Subcutaneous abdominal adipose tissue (tissue), 5 donors: ENCODE measurements around the gene WDR37.

ENCODE experiments used
- H3K27ac ChIP-seq: one replicate; pipeline ENCODE4 v1.7.0; 2013; ENCODE audit warnings: low read depth, mild to moderate bottlenecking, inconsistent platforms, low read length, moderate library complexity
- H3K27me3 ChIP-seq, 5 donors: one replicate each; pipeline ENCODE4 v1.7.0; 2013; ENCODE audit warnings: low read length in 5 of 5, inconsistent platforms in 1 of 5; ENCODE audit not compliant: control insufficient read depth in 5 of 5, insufficient read depth in 4 of 5
- H3K36me3 ChIP-seq, 5 donors: one replicate each; pipeline ENCODE4 v1.7.0; 2013; ENCODE audit warnings: low read length in 5 of 5; ENCODE audit not compliant: control insufficient read depth in 5 of 5, insufficient read depth in 5 of 5
- H3K4me1 ChIP-seq, 5 donors: one replicate each; pipeline ENCODE4 v1.7.0; 2013; ENCODE audit warnings: low read length in 5 of 5, mild to moderate bottlenecking in 3 of 5, moderate library complexity in 1 of 5; ENCODE audit not compliant: control insufficient read depth in 5 of 5, insufficient read depth in 5 of 5
- H3K4me3 ChIP-seq, 5 donors: one replicate each; pipeline ENCODE4 v1.7.0; 2013; ENCODE audit warnings: low read length in 5 of 5, low read depth in 1 of 5
- H3K9ac ChIP-seq, 5 donors: one replicate each; pipeline ENCODE4 v1.7.0; 2013; ENCODE audit warnings: low read length in 5 of 5, mild to moderate bottlenecking in 4 of 5, moderate library complexity in 3 of 5
- H3K9me3 ChIP-seq, 5 donors: one replicate each; pipeline ENCODE4 v1.7.0; 2013; ENCODE audit warnings: low read length in 5 of 5; ENCODE audit not compliant: control insufficient read depth in 5 of 5
- donor health status: healthy.
- donor health status: healthy.
- donor health status: healthy.
- donor health status: healthy.
- donor health status: healthy.

WDR37 gene

GRCh38 chr10:1097436-1097835, 41.3 kb downstream of the WDR37 start:
- Histone ChIP-seq H3K4me1 (peaks cover 0 to 7% (median 0%) of the 10 kb centered on the region in 5 donors), H3K36me3 (peaks cover 16 to 91% (median 81%) of the 10 kb centered on the region in 5 donors)

DNA sequence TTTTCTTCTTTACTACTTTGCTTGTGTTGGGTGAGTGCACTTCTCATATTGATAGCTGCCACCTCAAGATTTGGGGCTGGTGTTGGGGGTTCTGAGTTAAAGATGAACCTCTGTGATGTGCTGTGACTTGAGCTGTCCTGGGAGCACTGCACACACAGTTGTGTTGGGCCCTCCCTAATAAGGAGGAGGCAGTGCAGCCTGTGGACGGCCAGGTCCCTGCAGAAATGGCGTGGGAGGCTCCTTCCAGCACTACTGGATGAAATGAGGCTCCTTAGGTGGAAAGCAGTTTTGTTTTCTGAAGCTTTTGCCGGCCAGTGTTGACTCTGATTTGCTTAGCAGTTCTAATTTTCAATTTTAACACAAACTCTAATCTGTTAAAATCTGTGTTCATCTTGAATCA, 44.0 kb downstream of the WDR37 start:
- Histone ChIP-seq H3K9me3 (peaks cover 0 to 3% (median 0%) of the 10 kb centered on the region in 5 donors), H3K27ac (no peak overlapping the region), H3K4me3 (no peak overlapping the region), H3K9ac (no peak overlapping the region), H3K4me1 (peaks cover 0 to 7% (median 0%) of the 10 kb centered on the region in 5 donors), H3K36me3 (peaks cover 8 to 96% (median 86%) of the 10 kb centered on the region in 5 donors), H3K27me3 (no peaks in the 10 kb centered on the region)

More at GRCh38 chr10:1097436-1097835, 41.3 kb downstream of the WDR37 start:
- Histone ChIP-seq H3K27me3 (no peaks in the 10 kb centered on the region), H3K9ac (no peak overlapping the region), H3K27ac (no peak overlapping the region), H3K4me3 (no peak overlapping the region), H3K9me3 (peaks cover 0 to 3% (median 0%) of the 10 kb centered on the region in 5 donors)

- Histone ChIP-seq H3K36me3 (peaks cover 9 to 96% (median 85%) of the 10 kb centered on the region in 5 donors), H3K27ac (no peak overlapping the region), H3K9me3 (peaks cover 0 to 3% (median 0%) of the 10 kb centered on the region in 5 donors), H3K4me1 (peaks cover 0 to 7% (median 0%) of the 10 kb centered on the region in 5 donors), H3K9ac (no peak overlapping the region), H3K27me3 (no peaks in the 10 kb centered on the region), H3K4me3 (no peak overlapping the region)
These were observed 44.6 kb downstream of the WDR37 start for GRCh38 chr10:1100691-1101368.

DNA sequence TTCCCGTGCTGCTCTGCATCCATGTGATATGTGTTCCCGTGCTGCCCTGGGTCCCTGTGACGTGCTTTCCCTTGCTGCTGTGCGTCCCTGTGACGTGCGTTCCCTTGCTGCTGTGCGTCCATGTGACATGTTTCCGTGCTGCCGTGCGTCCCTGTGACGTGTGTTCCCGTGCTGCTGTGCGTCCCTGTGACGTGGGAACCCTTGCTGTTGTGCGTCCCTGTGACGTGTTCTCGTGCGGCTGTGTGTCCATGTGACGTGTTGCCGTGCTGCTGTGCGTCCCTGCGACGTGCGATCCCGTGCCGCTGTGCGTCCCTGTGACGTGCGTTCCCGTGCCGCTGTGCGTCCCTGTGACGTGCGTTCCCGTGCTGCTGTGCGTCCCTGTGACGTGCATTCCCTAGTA, 45.8 kb downstream of the WDR37 start:
- H3K9me3 ChIP-seq: peaks cover 0 to 3% (median 0%) of the 10 kb centered on the region in 5 donors
- no peak overlapping the region for H3K9ac ChIP-seq
- H3K27me3 ChIP-seq: no peaks in the 10 kb centered on the region
- no peak overlapping the region for H3K4me3 ChIP-seq
- H3K27ac ChIP-seq: no peak overlapping the region
- H3K36me3 ChIP-seq: peaks cover 9 to 96% (median 83%) of the 10 kb centered on the region in 5 donors
- H3K4me1 ChIP-seq: peaks cover 0 to 7% (median 0%) of the 10 kb centered on the region in 5 donors

DNA sequence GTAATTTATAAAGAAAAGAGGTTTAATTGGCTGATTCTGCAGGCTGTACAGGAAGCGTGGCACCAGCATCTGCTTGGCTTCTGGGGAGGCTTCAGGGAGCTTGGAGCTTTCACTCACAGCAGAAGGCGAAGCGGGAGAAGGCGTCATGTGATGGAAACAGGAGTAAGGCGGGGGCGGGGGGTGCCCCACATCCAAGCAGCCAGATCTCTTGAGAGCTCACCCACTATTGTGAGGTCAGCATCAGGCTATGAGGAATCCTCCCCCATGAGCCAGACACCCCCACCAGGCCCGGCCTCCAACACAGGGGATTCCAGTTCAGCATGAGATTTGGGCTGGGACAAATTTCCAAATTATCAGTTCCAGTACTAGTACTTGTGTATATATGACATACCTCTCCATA, 46.2 kb downstream of the WDR37 start:
- H3K36me3 ChIP-seq: peaks cover 10 to 96% (median 83%) of the 10 kb centered on the region in 5 donors

GRCh38 chr10:1102831-1103230, 46.6 kb downstream of the WDR37 start:
- Histone ChIP-seq H3K36me3 (peaks cover 14 to 96% (median 83%) of the 10 kb centered on the region in 5 donors), H3K9ac (no peak overlapping the region), H3K9me3 (peaks cover 0 to 3% (median 0%) of the 10 kb centered on the region in 5 donors), H3K4me1 (peaks cover 0 to 7% (median 0%) of the 10 kb centered on the region in 5 donors), H3K27ac (no peak overlapping the region), H3K27me3 (no peaks in the 10 kb centered on the region), H3K4me3 (no peak overlapping the region)

More for the DNA sequence above, 46.2 kb downstream of the WDR37 start:
- Histone ChIP-seq H3K27me3 (no peaks in the 10 kb centered on the region), H3K4me1 (peaks cover 0 to 7% (median 0%) of the 10 kb centered on the region in 5 donors), H3K9me3 (peaks cover 0 to 3% (median 0%) of the 10 kb centered on the region in 5 donors), H3K4me3 (no peak overlapping the region), H3K27ac (no peak overlapping the region), H3K9ac (no peak overlapping the region)

DNA sequence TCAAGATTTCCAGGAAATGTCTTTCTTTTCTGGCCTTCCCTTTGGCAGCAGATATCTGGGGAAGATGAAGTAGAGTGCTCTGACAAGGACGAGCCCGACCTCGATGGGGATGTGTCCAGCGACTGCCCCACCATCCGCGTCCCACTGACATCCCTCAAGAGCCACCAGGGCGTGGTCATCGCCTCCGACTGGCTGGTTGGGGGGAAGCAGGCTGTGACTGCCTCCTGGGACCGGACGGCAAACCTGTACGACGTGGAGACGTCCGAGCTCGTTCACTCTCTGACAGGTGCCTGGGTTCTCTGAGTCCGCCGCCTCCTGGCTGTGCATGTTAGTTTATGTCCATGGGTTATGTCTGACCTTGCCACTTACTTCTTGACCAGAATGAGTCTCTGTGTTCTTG, 47.4 kb downstream of the WDR37 start:
- Histone ChIP-seq H3K4me3 (no peak overlapping the region), H3K4me1 (peaks cover 0 to 7% (median 0%) of the 10 kb centered on the region in 5 donors), H3K9me3 (peaks cover 0 to 3% (median 0%) of the 10 kb centered on the region in 5 donors), H3K9ac (no peak overlapping the region), H3K36me3 (peaks cover 18 to 97% (median 85%) of the 10 kb centered on the region in 5 donors), H3K27me3 (no peaks in the 10 kb centered on the region), H3K27ac (no peak overlapping the region)

GRCh38 chr10:1104971-1105370, 48.8 kb downstream of the WDR37 start:
- Histone ChIP-seq H3K27me3 (no peaks in the 10 kb centered on the region), H3K4me1 (peaks cover 0 to 7% (median 0%) of the 10 kb centered on the region in 5 donors), H3K9me3 (peaks cover 0 to 3% (median 0%) of the 10 kb centered on the region in 5 donors), H3K36me3 (peaks cover 13 to 98% (median 80%) of the 10 kb centered on the region in 5 donors), H3K27ac (no peak overlapping the region), H3K4me3 (no peak overlapping the region), H3K9ac (no peak overlapping the region)

DNA sequence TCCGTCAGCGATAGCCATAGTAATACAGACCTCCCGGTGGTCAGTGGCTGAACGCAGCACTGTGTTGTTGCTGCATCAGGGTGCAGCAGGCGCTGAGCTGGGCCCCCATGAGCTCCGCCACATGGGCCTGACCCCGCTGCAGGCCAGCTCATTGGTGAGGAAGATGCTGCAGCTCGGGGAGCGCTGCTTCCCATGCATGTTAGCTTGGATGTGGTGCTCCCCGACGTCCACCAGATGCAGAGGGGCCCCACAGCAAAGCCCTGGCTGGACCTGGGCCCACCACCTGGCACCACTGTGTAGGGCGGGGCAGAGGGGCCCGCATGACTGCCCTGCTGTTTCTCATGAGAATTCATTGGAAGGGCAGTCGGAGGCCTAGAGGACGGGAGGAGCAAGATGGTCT, 50.8 kb downstream of the WDR37 start:
- no peaks in the 10 kb centered on the region for H3K27me3 ChIP-seq
- H3K4me1 ChIP-seq: peaks cover 0 to 4% (median 0%) of the 10 kb centered on the region in 5 donors
- H3K27ac ChIP-seq: no peak overlapping the region
- peaks cover 13 to 98% (median 72%) of the 10 kb centered on the region in 5 donors for H3K36me3 ChIP-seq
- H3K9me3 ChIP-seq: no peaks in the 10 kb centered on the region
- H3K9ac ChIP-seq: no peak overlapping the region
- H3K4me3 ChIP-seq: no peak overlapping the region

DNA sequence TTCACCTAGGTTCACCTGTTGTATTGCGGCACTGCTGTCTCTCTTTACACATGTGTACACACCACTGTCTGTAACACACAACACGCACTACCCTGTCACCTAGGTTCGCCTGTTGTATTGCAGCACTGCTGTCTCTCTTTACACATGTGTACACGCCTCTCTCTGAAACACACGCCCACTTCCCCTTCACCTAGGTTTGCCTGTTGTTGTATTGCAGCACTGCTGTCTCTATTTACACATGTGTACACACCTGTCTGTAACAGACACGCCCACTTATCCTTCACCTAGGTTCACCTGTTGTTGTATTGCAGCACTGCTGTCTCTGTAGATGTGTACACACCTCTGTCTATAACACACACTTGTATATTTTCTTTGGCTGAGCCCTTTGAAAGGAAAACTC, 51.5 kb downstream of the WDR37 start:
- Histone ChIP-seq H3K4me3 (no peak overlapping the region), H3K9me3 (no peaks in the 10 kb centered on the region), H3K9ac (no peak overlapping the region), H3K36me3 (peaks cover 13 to 98% (median 73%) of the 10 kb centered on the region in 5 donors), H3K27me3 (no peaks in the 10 kb centered on the region), H3K27ac (no peak overlapping the region), H3K4me1 (peaks cover 0 to 4% (median 0%) of the 10 kb centered on the region in 5 donors)
